Trophoblast cell (in vitro differentiated cells and primary cell): ENCODE measurements around the gene PRXL2C.

Experiments
- DNase-seq, 2 donors: peaks; one replicate each; pipeline ENCODE4 v3.0.0-alpha.2; 2016
- H2AFZ ChIP-seq: 2 replicates; pipeline ENCODE4 v1.6.1; 2013; ENCODE audit warnings: low read length, moderate library complexity, mild to moderate bottlenecking; ENCODE audit not compliant: insufficient read depth, poor library complexity
- H2AK5ac ChIP-seq: 2 replicates; pipeline ENCODE4 v1.6.1; 2013; ENCODE audit warnings: mild to moderate bottlenecking, low read length
- H2BK120ac ChIP-seq: 2 replicates; pipeline ENCODE4 v1.6.1; 2013; ENCODE audit warnings: low read length, mild to moderate bottlenecking, moderate library complexity; ENCODE audit not compliant: insufficient read depth, poor library complexity
- H2BK12ac ChIP-seq: 2 replicates; pipeline ENCODE4 v1.6.1; 2013; ENCODE audit warnings: mild to moderate bottlenecking, low read length, moderate library complexity
- H2BK5ac ChIP-seq: 2 replicates; pipeline ENCODE4 v1.6.1; 2013; ENCODE audit warnings: low read length, low read depth, moderate library complexity, mild to moderate bottlenecking; ENCODE audit not compliant: poor library complexity
- H3K14ac ChIP-seq: 2 replicates; pipeline ENCODE4 v1.6.1; 2013; ENCODE audit warnings: mild to moderate bottlenecking, low read length
- H3K18ac ChIP-seq: 2 replicates; pipeline ENCODE4 v1.6.1; 2013; ENCODE audit warnings: mild to moderate bottlenecking, low read length
- H3K23ac ChIP-seq: 2 replicates; pipeline ENCODE4 v1.6.1; 2013; ENCODE audit warnings: low read length
- H3K27ac ChIP-seq: 2 replicates; pipeline ENCODE4 v1.5.1; 2013; ENCODE audit warnings: low read depth, mild to moderate bottlenecking, inconsistent platforms, low read length, moderate library complexity
- H3K27me3 ChIP-seq: 2 replicates; pipeline ENCODE4 v1.6.1; 2013; ENCODE audit warnings: inconsistent platforms, mild to moderate bottlenecking, low read length, moderate library complexity; ENCODE audit not compliant: insufficient read depth
- H3K36me3 ChIP-seq, 2 experiments: 1 replicate in 1 of 2; 2 replicates in 1 of 2; pipeline ENCODE4 v1.6.1; 2013; ENCODE audit warnings: low read length in 2 of 2, mild to moderate bottlenecking in 2 of 2, moderate library complexity in 1 of 2; ENCODE audit not compliant: insufficient read depth in 2 of 2, control insufficient read depth in 1 of 2
- H3K4ac ChIP-seq: 2 replicates; pipeline ENCODE4 v1.6.1; 2013; ENCODE audit warnings: low read depth, mild to moderate bottlenecking, low read length, moderate library complexity
- H3K4me1 ChIP-seq, 2 experiments: 1 replicate in 1 of 2; 2 replicates in 1 of 2; pipeline ENCODE4 v1.6.1; 2013; ENCODE audit warnings: low read length in 2 of 2, mild to moderate bottlenecking in 2 of 2, moderate library complexity in 1 of 2; ENCODE audit not compliant: insufficient read depth in 2 of 2, control insufficient read depth in 1 of 2
- H3K4me2 ChIP-seq: 2 replicates; pipeline ENCODE4 v1.6.1; 2013; ENCODE audit warnings: inconsistent platforms, mild to moderate bottlenecking, low read length, moderate library complexity
- H3K4me3 ChIP-seq: 2 replicates; pipeline ENCODE4 v1.5.1; 2013; ENCODE audit warnings: mild to moderate bottlenecking, low read depth, low read length, inconsistent platforms
- H3K79me1 ChIP-seq: one replicate; pipeline ENCODE4 v1.6.1; 2013; ENCODE audit warnings: low read length
- H3K79me2 ChIP-seq: 2 replicates; pipeline ENCODE4 v1.6.1; 2013; ENCODE audit warnings: low read length, mild to moderate bottlenecking; ENCODE audit not compliant: control insufficient read depth, insufficient read depth, poor library complexity
- H3K9ac ChIP-seq: 2 replicates; pipeline ENCODE4 v1.6.1; 2013; ENCODE audit warnings: mild to moderate bottlenecking, low read length
- H3K9me3 ChIP-seq: 2 replicates; pipeline ENCODE4 v1.6.1; 2013; ENCODE audit warnings: low read depth, mild to moderate bottlenecking, control low read depth, inconsistent platforms, low read length; ENCODE audit not compliant: insufficient read depth
- H4K12ac ChIP-seq: 2 replicates; pipeline ENCODE4 v1.6.1; 2013; ENCODE audit warnings: low read depth, mild to moderate bottlenecking, low read length, moderate library complexity
- H4K8ac ChIP-seq: 2 replicates; pipeline ENCODE4 v1.6.1; 2013; ENCODE audit warnings: low read depth, mild to moderate bottlenecking, low read length, moderate library complexity
- H4K91ac ChIP-seq: one replicate; pipeline ENCODE4 v1.6.1; 2013; ENCODE audit warnings: low read depth, mild to moderate bottlenecking, low read length, moderate library complexity
- WGBS: extraction: QIAGEN DNeasy Blood & Tissue Kit; methylation state at CpG from one replicate; pipeline ENCODE4 v1.1.7; 2013; ENCODE audit warnings: missing lambda C conversion rate; ENCODE audit not compliant: insufficient read length, insufficient coverage; ENCODE audit errors: extremely low coverage; 5-methylcytosine and 5-hydroxymethylcytosine counted together

Gene PRXL2C

DNA sequence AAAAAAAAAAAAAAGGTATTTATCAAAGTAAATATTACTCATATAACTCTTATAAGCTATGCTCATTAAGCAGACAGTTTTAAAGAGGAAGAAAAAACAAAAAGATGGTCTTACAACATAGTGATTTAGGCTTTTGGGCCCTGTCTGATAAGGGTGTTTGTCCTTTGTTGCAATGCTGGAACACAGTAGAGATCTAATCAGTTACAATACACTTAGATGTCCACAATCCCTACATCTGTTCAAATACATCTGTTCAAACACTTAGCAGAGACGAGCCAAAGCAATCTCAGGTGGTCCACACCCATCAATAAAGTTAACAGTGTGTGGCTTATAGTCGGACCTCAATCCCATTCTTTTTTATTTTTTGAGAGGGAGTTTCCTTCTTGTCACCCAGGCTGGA lies 11.0 kb downstream of the PRXL2C start:
- Histone ChIP-seq H3K27me3 (no peaks in the 10 kb centered on the region), H3K18ac (no peak overlapping the region), H3K79me1 (no peaks in the 10 kb centered on the region), H3K27ac (no peak overlapping the region), H3K36me3 (peaks cover 7 to 10% of the 10 kb centered on the region in 2 experiments), H4K91ac (no peak overlapping the region), H2BK12ac (no peak overlapping the region), H3K9ac (no peak overlapping the region), H2AFZ (no peak overlapping the region), H2AK5ac (no peak overlapping the region), H3K9me3 (no peaks in the 10 kb centered on the region), H4K12ac (no peak overlapping the region), H3K14ac (no peak overlapping the region), H3K4ac (no peak overlapping the region), H2BK120ac (no peak overlapping the region), H2BK5ac (no peak overlapping the region), H3K4me3 (no peak overlapping the region), H3K4me1 (no peaks in the 10 kb centered on the region), H3K23ac (no peak overlapping the region), H3K4me2 (no peak overlapping the region), H3K79me2 (no peaks in the 10 kb centered on the region), H4K8ac (no peak overlapping the region)
- no peak for DNase-seq
- WGBS = no CpG with 5 or more reads among the region's 2 CpGs

DNA sequence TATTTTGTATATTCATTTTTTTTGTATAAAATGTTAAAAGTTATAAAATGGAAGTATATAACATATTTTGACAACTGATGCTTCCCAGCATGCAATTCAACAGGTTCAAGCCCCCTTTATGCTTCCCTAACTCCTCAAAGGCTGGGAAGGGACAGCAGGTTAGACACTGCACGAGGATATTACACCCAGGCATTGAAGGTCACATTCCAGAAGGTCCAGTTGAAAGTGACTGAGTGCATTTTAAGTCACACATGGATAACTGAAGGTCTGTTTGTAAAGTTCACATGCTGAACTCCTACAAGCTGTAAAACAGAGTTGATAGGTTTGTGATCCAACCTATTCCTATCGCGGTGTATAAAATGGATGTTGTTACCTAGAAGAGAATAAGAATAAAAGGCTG lies 13.6 kb downstream of the PRXL2C start:
- Histone ChIP-seq H3K27me3 (no peaks in the 10 kb centered on the region), H3K14ac (no peak overlapping the region), H4K91ac (no peak overlapping the region), H4K12ac (no peak overlapping the region), H3K27ac (no peak overlapping the region), H3K9ac (no peak overlapping the region), H3K4ac (no peak overlapping the region), H3K18ac (no peak overlapping the region), H2BK120ac (no peak overlapping the region), H2BK5ac (no peak overlapping the region), H4K8ac (no peak overlapping the region), H3K36me3 (peaks cover 6 to 7% of the 10 kb centered on the region in 2 experiments), H3K4me2 (no peak overlapping the region), H2AFZ (no peak overlapping the region), H2AK5ac (no peak overlapping the region), H3K23ac (no peak overlapping the region), H3K79me1 (no peaks in the 10 kb centered on the region), H3K4me1 (no peaks in the 10 kb centered on the region), H3K79me2 (no peaks in the 10 kb centered on the region), H3K9me3 (no peaks in the 10 kb centered on the region), H3K4me3 (no peak overlapping the region), H2BK12ac (no peak overlapping the region)
- DNase-seq = no peak
- WGBS = no CpG with 5 or more reads among the region's 3 CpGs

DNA sequence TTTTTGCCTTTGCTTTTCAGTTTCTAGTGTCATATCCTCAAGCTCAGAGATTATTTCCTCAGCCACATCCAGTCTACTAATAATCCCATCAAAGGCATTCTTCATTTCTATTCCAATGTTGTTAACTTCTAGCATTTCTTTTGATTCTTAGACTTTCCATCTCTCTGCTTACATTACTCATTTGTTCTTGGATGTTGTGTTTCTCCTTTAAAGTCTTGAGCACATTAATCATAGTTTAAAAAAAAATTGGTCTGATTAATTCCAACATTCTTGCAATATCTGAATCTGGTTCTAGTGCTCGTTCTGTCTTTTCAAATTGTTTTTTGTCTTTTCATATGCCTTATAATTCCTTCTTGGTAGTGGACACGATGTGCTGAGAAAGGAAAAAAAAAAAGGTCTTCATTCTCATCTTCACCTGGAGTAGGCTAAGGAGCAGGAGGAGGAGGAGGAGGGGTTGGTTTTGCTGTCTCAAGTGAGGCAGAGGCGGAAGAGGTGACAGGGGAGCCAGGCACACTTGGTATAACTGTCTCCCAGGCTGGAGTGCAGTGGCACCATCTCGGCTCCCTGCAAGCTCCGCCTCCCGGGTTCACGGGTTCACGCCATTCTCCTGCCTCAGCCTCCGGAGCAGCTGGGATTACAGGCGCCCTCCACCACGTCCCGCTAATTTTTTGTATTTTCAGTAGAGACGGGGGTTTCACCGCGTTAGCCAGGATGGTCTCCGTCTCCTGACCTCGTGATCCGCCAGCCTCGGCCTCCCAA lies 16.3 kb downstream of the PRXL2C start:
- Histone ChIP-seq H3K79me1 (no peaks in the 10 kb centered on the region), H2AFZ (no peak overlapping the region)
- no CpG with 5 or more reads among the region's 19 CpGs for WGBS

DNA sequence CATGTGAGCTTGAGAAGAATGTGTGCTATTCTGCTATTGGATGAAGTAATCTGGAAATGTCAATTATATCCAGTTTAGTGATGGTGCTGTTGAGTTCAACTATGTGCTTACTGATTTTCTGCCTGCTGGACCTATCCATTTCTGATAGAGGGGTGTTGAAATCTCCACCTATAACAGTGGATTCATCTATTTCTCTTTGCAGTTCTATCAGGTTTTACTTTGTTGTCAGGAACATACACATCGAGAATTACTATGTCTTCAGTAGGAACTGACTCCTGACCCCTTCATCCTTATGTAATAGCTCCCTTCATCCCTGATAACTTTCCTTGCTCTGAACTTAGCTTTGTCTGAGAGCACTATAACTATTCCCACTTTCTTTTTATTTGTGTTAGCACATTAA lies 18.7 kb downstream of the PRXL2C start:
- H3K14ac ChIP-seq = no peak overlapping the region
- H3K9ac ChIP-seq = no peak overlapping the region
- H2BK12ac ChIP-seq = no peak overlapping the region
- H4K91ac ChIP-seq = no peak overlapping the region
- WGBS = no CpG with 5 or more reads among the region's 1 CpG
- H3K79me1 ChIP-seq = no peaks in the 10 kb centered on the region
- no peak overlapping the region for H2BK120ac ChIP-seq
- no peak overlapping the region for H4K12ac ChIP-seq
- H3K9me3 ChIP-seq = no peaks in the 10 kb centered on the region
- H3K4me2 ChIP-seq = no peak overlapping the region
- H3K36me3 ChIP-seq = no peaks in the 10 kb centered on the region
- no peaks in the 10 kb centered on the region for H3K27me3 ChIP-seq
- no peak overlapping the region for H2BK5ac ChIP-seq
- no peak overlapping the region for H3K4me3 ChIP-seq
- no peaks in the 10 kb centered on the region for H3K79me2 ChIP-seq
- no peak overlapping the region for H4K8ac ChIP-seq
- no peak overlapping the region for H3K27ac ChIP-seq
- no peak overlapping the region for H3K23ac ChIP-seq
- no peak overlapping the region for H2AK5ac ChIP-seq
- H2AFZ ChIP-seq = no peak overlapping the region
- H3K18ac ChIP-seq = no peak overlapping the region
- no peak for DNase-seq
- H3K4ac ChIP-seq = no peak overlapping the region
- no peaks in the 10 kb centered on the region for H3K4me1 ChIP-seq

More for the DNA sequence above, 16.3 kb downstream of the PRXL2C start:
- Histone ChIP-seq H3K36me3 (peaks cover 0 to 3% of the 10 kb centered on the region in 2 experiments), H3K23ac (no peak overlapping the region), H3K27me3 (no peaks in the 10 kb centered on the region), H2BK120ac (no peak overlapping the region), H2BK12ac (no peak overlapping the region), H3K9me3 (no peaks in the 10 kb centered on the region), H2AK5ac (no peak overlapping the region), H3K4ac (no peak overlapping the region), H3K9ac (no peak overlapping the region), H2BK5ac (no peak overlapping the region), H4K8ac (no peak overlapping the region), H3K79me2 (no peaks in the 10 kb centered on the region), H3K4me3 (no peak overlapping the region), H3K27ac (no peak overlapping the region), H3K18ac (no peak overlapping the region), H3K14ac (no peak overlapping the region), H3K4me2 (no peak overlapping the region), H3K4me1 (no peaks in the 10 kb centered on the region), H4K91ac (no peak overlapping the region), H4K12ac (no peak overlapping the region)
- DNase-seq = no peak
